GM19467 (cell line): ENCODE results near the gene ZNF771.
"Not testable (repeated sequence)": the region's sequence is repeated elsewhere in the genome, so short reads cannot be mapped to it uniquely, and the experiment has no call there.

Experiments used
- ATAC-seq: cut with Tn5 transposase; IDR thresholded peaks from one replicate; pipeline ENCODE4 v1.9.1; 2021; ENCODE audit warnings: mild to moderate bottlenecking, moderate library complexity; ENCODE audit not compliant: unreplicated experiment

The ZNF771 gene

DNA sequence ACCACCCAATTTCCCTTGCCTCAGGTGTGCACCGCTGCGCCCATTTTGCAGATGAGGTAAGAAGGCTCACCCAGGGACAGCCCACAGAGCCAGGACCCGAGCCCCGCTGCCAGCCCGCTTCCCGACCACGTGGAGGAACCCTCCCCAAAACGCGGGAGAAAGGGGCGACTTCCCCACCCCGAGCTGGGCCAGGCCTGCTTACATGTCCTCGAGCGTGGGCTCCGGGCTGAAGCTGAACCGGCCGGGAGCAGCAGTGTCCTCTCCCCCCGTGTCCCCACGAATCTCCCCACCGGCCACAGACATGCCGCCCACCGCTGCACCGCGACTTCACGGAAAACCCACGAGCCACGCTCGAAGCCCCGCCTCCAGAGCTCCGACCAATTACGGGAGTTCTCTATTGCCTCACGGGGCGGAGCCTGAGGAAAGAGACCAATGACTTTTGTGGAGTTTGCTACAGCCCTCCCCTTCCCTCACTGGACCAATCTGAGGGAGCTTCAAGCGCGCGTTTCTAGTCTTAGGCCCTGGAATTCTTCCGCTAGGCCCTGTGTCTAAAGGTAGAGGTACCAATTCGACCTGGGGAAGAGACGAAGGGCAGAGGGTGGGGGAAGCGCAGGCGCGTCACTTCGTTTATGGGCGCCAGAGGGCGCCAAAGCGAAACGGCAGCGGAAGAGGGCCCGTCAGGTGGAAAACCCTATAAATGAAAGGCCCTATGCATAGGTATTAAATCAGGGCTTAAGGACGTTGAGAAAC is 22.4 kb downstream of the ZNF771 start, which contains the start of gene DCTPP1:
Gene DCTPP1, minus strand, starts transcription at position 353 of the 750 bp plus-strand sequence. Its CDS starts 50 bp downstream, at position 303.
- ATAC-seq, result peak; percentile 94

DNA sequence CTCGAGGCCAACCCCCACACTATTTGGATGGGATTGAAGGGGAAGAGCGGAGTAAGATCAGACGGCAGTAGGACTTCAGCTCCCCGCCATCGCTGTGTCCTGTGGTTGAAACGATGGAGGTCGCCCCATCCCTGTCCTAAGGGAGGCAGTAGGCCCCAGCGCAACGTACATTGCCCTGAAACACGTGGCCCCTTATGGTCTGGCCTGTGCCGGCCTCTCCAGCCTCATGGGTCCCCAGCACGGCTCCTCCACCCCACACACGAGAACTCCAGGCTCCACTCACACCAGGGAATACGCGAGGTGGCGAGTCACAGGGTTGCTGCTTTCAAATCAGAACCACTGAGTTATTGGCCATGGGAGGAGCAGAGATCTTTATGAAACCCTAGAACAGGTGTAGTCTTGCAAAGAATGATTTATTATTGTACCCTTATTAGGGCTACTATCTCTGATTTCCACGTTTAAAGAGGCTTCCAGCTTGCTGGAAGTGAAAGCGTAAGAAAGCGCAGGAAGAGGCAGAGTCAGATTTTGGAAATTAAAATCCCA is 23.1 kb downstream of the ZNF771 start:
- peak; percentile 5 for ATAC-seq

DNA sequence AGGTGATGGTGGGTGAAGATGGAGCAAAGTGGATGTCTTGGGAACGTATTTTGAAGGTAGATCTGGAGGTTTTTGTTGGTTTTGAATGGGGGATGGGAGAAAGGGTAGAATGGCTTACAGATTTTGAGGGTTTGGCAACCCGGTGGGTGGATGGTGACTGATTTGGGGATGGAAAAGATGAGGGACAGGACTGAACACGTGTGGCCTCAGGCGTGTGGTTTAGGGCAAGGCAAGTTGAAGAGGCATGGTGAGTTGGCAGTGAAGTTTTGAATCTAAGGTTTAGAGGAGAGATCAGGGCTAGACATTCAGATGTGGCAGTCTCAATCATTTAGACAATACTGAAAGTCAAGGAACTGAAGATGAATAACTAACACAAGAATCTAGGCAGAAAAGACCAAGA is 27.4 kb downstream of the ZNF771 start:
- no peak for ATAC-seq

DNA sequence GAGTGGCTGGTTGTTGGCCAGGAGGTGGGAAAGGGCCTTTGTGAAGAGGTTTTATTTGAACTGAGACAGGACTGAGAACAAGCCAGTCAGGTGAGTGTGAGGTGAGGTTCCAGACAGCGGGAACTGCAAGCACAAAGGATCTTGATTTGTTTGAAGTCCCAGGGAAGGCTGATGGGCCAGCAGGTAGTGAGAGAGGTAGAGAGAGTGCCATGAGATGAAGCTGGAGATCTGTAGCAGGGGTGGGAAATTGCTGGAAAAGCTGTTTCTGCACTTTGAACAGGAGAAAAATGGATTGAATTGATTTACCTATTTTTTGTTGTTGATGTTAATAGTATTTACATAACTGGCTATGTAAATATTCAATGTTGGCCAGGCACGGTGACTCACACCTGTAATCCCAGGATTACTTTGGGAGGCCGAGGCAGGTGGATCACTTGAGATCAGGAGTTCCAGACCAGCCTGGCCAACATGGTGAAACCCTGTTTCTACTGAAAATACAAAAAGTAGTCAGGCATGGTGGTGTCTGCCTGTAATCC is 30.2 kb downstream of the ZNF771 start:
- no peak for ATAC-seq

DNA sequence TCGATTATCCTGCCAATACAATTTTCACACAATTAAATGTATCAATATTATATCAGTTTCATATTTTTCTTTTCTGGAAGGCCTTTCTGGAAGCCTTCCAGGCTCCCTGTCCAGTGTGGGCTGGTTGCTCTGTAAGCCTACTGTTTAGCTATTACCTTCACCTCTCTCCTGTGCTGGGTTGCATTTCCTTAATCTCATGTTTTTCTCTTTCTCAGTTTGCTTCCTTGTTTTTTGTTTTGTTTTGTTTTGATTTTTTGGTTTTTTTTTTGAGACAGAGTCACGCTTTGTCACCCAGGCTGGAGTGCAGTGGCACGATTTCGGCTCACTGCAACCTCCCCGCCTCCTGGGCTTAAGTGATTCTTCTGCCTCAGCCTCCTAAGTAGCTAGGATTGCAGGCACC is 31.4 kb downstream of the ZNF771 start:
- no peak for ATAC-seq

DNA sequence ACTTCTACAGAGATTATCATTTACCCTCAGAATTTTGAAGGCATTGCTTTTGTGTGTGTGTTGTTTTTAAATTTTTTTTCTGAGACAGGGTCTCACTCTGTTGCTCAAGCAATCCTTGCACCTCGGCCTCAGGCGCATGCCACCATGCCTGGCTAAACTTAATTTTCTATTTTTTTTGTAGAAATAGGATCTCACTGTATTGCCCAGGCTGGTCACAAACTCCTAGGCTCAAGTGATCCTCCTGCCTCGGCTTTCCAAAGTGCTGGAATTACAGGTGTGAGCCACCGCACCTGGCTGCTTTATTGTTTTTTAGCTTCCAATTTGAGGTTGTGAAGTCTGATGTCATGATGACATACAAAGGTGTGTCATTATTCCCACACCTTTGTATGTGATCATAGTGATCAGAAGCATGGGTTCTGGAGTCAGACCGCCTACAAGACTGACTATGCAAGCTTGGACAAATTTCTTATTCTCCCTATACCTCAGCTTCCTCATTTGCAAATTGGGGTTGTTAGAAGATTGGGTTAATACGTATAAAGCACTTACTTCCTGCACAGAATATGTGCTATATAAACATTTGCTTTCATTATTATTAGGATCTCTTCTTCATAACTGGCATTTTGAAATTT is 32.4 kb downstream of the ZNF771 start:
- ATAC-seq, result no peak

DNA sequence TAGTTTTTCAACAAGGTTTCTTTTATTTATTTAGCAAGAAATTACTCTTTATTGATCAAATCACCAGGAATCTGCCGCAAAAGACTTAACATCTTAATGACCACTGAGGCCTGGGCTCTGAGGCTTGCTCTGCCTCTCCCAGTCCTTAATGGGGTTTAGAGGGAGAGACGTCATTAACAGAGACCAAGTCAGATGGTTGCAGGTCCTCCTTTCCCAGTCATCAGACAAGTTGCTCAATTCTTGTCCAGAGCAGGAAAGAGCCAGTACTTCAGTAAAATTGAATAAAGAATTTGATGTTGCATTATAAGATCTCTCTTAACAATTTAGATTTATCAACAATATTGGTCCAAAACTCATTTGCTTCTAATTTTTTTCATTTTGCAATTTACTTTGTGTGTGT is 36.2 kb downstream of the ZNF771 start:
- no peak for ATAC-seq

DNA sequence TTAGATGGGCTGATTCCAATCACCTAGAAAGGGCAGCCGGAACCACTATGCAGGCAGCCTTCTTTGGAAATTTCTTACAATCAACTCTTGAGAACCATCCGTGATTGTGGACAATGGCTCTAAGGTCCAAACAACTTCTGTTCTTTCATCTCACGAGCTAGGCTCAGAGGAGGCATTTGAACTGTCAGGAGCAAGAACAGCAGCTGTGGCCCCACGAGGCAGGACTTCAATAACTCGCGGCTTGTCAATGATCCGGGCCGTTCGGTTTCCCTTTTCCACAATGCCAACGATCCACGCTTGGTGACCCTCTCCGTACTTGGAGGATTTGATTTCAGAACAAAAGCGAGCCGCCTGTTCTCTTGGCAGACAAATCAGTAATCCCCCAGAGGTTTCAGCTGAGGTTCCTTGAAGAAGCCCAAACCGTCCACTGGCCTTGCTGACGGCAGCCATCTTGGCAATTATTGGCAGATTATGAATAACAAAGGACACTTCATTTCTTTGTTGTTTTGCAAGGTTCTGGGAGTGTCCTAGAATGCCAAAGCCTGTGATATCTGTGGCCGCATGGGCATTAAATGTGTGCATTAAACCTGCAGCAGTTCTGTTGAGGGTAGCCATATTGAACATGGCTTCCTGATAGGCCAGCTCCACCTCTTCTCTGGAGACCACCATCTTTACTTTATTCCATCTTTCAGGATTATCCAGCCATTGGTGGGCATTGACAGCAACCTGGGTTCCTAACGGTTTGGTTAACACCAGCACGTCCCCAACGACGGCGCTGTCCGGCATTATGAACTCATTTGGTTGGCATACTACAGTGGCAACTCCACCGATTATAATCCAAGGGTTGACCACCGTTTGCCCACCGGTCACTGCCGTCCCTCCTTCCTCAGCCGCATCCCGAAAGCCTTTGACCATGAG is 37.1 kb downstream of the ZNF771 start:
- ATAC-seq, result no peak

DNA sequence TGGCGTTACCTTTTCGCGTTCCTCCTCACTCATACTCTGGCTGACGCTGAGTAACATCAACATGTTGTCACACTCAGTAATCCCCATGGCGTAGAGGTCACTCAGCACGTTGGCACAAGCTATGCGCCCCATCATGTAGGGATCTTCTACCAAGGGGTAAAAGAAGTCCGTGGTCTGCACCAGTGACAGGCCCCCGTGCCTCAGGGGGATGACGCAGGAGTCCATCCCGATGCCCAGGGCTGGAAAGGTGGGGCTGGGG is 37.7 kb downstream of the ZNF771 start:
- ATAC-seq, result no peak

DNA sequence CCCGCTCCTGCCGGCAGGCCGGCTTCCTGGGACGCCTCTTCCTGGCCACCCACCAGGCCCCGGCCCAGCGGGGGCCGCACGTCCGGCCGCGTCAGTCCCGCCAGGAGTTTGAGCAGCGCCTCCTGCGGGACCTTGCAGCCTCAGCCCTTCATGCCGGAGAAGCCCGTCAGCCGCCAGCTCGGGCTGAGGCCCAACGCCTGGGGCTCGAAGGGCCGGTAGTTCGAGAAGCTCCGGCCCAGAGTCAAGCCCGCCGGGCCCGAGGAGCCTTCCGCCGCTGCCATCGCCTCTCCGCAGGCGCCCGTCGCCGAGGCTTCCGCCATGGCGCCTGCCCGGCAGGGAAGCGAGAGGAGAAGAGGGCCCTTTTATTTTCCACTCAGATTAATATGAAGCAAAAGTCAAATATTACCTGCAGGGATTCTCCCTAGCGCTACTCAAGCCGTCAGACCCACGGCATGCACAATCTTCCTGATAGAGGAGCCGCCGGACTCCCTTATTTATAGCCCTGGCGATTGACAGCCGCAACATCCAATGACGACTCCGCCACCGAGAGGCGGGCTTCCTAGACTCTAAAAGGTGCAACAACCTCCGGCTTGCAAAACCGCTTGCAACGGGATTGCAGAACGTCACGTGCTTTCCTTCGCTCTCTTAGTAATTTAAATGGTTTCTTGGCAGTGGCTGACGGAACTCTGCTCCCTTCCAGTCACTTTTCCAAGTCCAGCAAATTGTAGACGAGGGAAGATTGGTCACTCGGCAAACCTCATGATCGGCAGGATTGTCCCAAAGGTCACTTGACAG is 38.2 kb downstream of the ZNF771 start, which contains the start of gene SEPHS2:
Gene SEPHS2, minus strand, starts transcription at position 467 of the 795 bp plus-strand sequence. Its CDS starts 147 bp downstream, at position 320.
- peak; percentile 67 for ATAC-seq

DNA sequence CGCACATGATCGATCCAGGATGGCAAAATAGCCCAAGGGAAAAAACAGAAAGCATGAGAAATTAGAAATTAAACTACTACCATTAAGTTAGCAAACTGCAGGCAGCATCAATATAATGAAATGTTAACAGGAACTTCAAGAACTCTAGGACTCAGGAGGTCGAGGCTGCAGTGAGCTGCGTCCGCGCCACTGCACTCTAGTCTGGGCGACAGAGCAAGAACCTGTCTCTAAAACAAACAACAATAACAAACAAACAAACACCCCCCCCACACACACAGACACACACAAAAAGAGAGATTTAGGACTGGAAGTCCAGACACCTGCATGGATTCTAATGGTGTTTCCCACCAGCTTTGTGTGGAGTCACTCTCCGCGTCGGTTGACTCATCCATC is 38.8 kb downstream of the ZNF771 start:
- no peak for ATAC-seq

DNA sequence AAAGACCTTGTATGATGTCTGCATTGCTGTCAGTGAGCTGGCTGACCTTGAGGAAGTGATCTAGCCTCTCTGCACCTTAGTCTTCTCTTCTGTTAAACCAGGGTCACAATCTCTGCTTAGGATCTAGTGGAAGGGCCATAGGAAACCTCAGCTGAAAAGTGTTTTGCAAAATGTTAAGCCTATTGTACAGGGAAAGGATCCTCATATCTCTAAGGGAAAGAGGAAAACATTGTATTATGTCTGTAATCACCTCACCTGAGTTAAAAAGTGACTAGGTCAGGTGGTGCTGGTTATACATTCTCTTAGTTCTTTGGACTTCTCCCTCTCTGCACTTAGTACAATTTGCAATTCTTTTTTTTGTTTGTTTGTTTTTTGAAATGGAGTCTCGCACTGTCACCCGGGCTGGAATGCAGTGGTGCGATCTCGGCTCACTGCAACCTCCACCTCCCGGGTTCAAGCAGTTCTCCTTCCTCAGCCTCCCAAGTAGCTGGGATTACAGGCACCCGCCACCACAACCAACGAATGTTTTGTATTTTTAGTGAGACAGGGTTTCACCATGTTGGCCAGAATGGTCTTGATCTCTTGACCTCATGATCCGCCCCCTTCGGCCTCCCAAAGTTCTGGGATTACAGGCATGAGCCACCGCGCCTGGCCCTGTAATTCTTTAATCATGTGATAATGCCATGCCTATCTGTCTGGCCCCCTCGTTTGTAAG is 40.3 kb downstream of the ZNF771 start:
- ATAC-seq, result no peak

DNA sequence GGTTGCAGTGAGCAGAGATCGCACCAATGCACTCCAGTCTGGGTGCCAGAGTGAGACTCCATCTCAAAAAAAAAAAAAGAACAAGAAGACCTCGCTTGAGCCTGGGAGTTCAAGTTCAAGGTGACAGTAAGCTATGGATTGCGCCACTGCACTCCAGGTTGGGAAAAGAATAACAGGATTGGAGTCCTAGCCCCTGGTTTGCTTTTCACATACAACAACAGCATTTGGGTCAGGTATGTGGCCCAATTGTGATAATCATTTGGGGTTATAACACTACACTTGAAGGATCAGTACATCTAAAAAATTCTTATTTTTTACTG is 41.7 kb downstream of the ZNF771 start:
- ATAC-seq, result no peak

DNA sequence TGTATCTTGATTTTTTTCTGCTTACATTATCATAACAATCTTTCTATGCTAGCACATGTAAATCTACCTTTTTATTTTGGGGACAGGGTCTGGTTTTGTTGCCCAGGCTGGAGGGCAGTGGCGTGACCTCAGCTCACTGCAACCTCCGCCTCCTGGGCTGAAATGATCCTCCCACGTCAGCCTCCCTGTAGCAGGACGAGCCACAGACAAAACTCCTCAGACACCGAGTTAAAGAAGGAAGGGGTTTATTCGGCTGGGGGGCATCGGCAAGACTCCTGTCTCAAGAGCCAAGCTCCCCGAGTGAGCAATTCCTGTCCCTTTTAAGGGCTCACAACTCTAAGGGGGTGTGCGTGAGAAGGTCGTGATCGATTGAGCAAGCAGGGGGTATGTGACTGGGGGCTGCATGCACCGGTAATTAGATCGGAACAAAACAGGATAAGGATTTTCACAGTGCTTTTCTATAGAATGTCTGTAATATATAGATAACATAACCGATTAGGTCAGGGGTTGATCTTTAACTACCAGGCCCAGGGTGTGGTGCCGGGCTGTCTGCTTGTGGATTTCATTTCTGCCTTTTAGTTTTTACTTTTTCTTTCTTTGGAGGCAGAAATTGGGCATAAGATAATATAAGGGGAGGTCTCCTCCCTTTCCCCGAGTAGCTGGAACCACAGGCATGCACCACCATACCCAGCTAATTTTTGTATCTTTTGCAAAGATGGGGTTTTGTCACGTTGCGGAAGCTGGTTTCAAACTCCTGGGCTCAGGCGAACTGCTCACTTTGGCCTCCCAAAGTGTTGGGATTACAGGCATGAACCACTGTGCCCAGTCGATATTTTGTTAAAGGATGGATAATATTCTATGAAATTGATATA is 45.5 kb downstream of the ZNF771 start:
- not testable (repeated sequence) for ATAC-seq

DNA sequence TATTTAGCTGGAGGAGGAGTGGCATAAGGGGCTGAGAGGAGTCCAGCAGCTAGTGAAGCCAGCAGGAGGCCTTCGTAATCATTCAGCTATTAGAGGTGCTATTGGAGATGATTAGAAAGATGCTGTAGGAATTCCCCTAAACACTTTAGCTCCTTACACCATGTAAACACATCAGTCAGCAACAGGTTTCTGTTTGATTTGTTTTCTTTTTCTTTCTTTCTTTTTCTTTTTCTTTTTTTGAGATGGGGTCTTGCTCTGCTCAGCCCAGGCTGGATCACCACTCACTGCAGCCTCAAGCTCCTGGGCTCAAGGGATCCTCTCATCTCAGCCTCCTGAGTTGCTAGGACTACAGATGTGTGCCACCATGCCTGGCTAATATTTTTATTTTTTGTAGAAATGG is 48.9 kb downstream of the ZNF771 start:
- ATAC-seq, result no peak

DNA sequence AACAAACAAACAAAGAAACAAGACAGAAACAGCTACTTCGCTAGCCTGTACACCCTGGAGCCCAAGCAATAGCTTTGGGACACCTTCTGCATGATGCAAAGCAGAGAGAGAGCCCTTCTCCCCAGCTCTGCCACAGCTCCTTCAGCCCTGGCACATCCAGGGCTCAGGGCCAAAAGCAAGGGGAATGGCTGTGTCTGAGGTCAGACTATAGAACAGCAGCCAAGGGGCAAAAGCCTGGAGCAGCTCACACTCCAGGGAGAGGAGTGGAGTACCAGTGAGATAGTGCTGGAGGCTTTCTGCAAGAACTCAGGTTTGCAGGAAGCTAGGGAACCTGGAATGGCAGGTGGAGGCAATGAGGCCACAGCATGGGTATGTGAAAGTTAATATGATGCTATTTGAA is 49.9 kb downstream of the ZNF771 start:
- ATAC-seq, result no peak

DNA sequence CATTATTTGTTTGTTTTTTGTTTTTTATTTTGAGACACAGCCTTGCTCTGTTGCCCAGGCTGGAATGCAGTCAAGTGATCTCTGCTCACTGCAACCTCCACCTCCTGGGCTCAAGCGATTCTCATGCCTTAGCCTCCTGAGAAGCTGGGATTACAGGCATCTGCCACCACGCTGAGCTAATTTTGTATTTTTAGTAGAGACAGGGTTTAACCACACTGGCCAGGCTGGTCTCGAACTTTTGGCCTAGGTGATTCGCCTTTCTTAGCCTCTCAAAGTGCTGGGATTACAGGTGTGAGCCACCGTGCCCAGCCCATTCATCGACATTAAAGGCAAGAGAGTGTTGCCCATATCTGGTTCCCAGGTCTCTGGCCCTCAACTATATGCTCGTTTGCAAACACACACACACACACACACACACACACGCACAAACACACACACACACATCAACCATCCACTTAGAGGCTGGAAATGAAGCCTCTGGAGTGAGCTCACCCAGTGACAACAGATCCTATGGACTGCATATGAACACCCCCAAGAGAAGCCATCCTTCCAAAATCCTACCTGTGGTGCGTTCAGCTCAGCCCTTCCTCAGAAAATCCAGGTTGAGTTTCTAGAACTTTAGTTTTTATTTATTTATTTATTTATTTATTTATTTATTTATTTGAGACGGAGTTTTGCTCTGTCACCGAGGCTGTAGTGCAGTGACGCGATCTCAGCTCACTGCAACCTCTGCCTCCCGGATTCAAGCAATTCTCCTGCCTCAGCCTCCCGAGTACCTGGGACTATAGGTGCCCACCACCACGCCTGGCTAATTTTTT is 50.5 kb downstream of the ZNF771 start:
- ATAC-seq, result no peak
